BJ (cell line): ENCODE results near the gene MPEG1. TPM values are rescaled to one million over a fixed set of nuclear protein-coding genes. Genes with fewer than 3 reads are reported as not detected.

Experiments
- CTCF ChIA-PET: fragments of 350-600 bp; formaldehyde crosslinking; extraction: SDS; loops from one replicate; lab custom pipeline; 2021; ENCODE audit warnings: antibody characterized with exemption, inconsistent platforms; lab: Yijun Ruan, JAX
- POLR2A ChIA-PET: fragments of 300-600 bp; sonication (Branson Sonifier 250); formaldehyde crosslinking; extraction: SDS; loops from one replicate; lab custom pipeline; 2021; ENCODE audit warnings: antibody characterized with exemption; lab: Charles Lee
- DNase-seq: peaks from one replicate; pipeline ENCODE4 v3.0.0-alpha.2; 2011; ENCODE audit warnings: low read depth
- H3K27me3 ChIP-seq: 2 replicates; pipeline ENCODE4 v1.6.0; 2011; ENCODE audit warnings: low read length; ENCODE audit not compliant: control insufficient read depth, insufficient read depth
- H3K36me3 ChIP-seq: 2 replicates; pipeline ENCODE4 v1.5.1; 2011; ENCODE audit warnings: low read length; ENCODE audit not compliant: control insufficient read depth, insufficient read depth
- H3K4me3 ChIP-seq: 2 replicates; pipeline ENCODE4 v1.5.1; 2011; ENCODE audit warnings: low read depth, mild to moderate bottlenecking, control low read depth, low read length
- polyA plus RNA-seq: library from polyadenylated mRNA; depleted of rRNA; stranded (reverse); fragments of >200 nt; gene quantifications from 2 replicates; pipeline ENCODE4 v1.2.3, GENCODE V29; 2011
- TF ChIP-seq, protein P1 (sequence below): IDR thresholded peaks from 2 replicates; pipeline ENCODE4 v1.5.1; 2011; ENCODE audit warnings: low read depth, mild to moderate bottlenecking, control low read depth, inconsistent platforms, low read length, moderate library complexity; ENCODE audit not compliant: insufficient read depth

MPEG1 gene
- polyA plus RNA-seq, 1 experiment, result not detected

DNA sequence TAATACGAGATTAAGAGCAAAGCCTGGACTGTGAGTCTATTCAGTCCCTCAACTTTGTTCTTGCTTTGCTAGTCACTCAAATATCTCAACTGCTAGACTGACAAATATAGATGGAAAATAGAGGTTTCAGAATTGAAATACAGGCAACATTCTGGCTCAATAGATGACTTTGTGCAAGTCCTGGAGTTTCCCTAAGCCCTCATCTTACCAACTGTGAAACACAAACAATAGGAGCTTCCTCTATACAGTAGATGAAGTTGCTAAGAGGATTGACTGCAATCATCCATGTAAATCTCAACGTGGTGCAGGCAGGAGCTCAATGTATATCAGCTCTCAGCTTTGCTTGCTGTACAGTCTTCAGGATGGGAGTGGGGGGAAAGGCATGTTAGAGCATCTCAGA, 6.2 kb upstream of the MPEG1 start:
- Histone ChIP-seq H3K36me3 (no peaks in the 10 kb centered on the region), H3K27me3 (no peaks in the 10 kb centered on the region), H3K4me3 (no peak overlapping the region)
- ChIA-PET CTCF (interaction anchor here (1.5 to 2.8 kb wide), 2 partner anchors 32 to 47 kb away, joined by 5 to 13 read pairs; partner anchors contain the start of gene DTX4), POLR2A (no interaction called here)
- TF ChIP-seq, protein P1, sequence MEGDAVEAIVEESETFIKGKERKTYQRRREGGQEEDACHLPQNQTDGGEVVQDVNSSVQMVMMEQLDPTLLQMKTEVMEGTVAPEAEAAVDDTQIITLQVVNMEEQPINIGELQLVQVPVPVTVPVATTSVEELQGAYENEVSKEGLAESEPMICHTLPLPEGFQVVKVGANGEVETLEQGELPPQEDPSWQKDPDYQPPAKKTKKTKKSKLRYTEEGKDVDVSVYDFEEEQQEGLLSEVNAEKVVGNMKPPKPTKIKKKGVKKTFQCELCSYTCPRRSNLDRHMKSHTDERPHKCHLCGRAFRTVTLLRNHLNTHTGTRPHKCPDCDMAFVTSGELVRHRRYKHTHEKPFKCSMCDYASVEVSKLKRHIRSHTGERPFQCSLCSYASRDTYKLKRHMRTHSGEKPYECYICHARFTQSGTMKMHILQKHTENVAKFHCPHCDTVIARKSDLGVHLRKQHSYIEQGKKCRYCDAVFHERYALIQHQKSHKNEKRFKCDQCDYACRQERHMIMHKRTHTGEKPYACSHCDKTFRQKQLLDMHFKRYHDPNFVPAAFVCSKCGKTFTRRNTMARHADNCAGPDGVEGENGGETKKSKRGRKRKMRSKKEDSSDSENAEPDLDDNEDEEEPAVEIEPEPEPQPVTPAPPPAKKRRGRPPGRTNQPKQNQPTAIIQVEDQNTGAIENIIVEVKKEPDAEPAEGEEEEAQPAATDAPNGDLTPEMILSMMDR, result no peak
- DNase-seq, result no peak

DNA sequence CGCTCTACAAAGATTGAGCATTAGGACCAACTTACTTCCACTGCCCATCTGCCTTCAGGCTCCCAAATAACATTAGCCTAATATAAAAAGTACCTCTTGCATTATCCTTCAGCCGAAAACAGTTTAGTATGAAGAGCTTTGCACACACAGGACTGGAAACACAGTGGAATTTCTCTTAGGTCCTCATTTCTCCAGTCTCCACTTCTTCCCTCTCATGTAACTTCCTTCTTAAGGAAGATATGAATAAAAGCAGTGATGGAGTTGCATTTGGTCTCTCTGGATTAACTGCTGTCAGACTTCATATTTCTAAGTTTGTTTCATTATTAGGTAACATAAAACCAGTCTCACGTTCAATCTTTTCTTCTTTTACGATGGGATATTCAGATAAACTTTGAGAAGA, 5.6 kb upstream of the MPEG1 start:
- H3K36me3 ChIP-seq, result no peaks in the 10 kb centered on the region
- ChIA-PET POLR2A (no interaction called here), CTCF (interaction anchor here (1.5 to 2.8 kb wide), 2 partner anchors 32 to 47 kb away, joined by 5 to 13 read pairs; partner anchors contain the start of gene DTX4)
- DNase-seq, result no peak
- TF ChIP-seq, protein P1, result no peak
- no peak overlapping the region for H3K4me3 ChIP-seq
- H3K27me3 ChIP-seq, result no peaks in the 10 kb centered on the region

DNA sequence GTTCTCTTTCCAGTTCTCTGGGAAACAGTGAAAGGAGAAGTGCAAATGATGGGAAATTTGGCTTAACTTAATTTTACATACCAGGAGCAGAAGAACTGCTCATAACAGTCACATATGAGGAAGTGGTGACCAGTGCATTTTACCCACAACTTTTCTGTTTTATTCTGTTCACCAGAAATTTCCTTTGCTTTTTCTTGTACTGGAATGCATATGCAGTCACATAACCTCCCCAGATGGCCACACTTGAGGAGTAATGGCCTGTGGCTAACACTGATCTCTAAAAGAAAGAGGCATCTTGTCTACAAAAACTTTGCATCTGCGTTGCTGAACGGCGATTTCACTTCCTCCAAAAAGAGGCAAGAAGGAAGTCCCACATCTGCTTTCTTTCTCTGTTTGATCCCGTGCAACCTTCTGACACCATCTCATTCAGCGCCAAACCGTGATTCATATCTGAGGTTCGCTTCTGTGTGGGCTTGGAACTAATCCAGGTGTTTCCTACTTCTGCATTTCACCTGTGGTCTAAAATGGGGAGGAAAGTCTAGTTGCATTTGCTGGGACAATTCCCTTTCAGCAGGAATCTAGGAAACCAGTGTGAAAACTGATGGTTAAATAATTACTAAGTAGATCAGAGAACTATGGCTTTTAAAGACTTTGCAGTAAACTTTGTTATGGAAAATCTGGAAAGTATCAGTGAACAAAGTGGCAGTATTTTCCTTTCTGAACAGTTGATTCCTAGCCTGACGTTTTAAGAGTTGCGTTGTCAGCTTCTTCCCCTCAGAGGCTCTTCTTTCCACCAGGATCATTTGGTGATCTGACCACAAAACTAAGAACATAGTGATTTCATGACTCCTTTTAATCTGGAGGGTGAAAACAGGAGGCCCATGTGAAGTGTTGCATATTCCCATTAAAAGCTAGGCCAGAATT, 4.2 kb upstream of the MPEG1 start:
- H3K27me3 ChIP-seq, result no peaks in the 10 kb centered on the region
- ChIA-PET POLR2A (no interaction called here), CTCF (interaction anchor here (0.8 to 2.8 kb wide), 2 partner anchors 10 to 46 kb away, joined by 3 to 13 read pairs; partner anchors contain the start of gene DTX4)
- TF ChIP-seq, protein P1, result no peak
- H3K4me3 ChIP-seq, result no peak overlapping the region
- no peak for DNase-seq
- H3K36me3 ChIP-seq, result no peaks in the 10 kb centered on the region

DNA sequence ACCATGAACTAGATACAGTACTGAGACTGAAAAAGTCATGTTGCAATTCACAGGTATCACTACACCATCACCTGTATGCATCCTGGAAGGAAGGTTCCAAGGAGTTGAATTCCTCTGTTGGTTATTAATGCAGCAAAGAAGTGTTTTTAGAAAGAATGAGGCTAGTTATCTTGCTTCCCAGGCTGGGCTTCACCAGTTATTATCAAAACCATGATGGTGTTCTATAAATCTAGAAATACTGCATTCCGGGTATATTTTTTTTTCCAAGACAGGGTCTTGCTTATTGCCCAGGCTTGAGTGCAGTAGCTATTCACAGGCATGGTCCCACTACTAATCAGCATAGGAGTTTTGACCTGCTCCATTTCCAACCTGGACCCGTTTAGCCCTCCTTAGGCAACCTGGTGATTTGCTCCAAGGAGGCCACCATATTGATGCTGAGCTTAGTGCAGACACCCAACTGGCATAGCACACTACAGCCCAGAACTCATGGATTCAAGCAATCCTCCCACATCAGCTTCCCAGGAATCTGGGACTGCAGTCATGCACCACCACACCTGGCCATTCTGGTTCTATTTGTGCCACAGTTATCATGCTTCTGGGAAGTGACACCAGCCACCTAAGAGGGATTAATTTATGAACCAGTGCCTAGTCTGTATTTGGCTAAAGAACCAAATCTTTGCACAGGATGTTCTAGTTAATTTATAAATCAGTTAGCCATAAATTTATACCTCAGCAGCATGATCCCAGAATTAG, 1.6 kb upstream of the MPEG1 start:
- POLR2A ChIA-PET, result no interaction called here
- Histone ChIP-seq H3K27me3 (peaks cover 3% of the 10 kb centered on the region), H3K4me3 (no peak overlapping the region), H3K36me3 (no peaks in the 10 kb centered on the region)
- no peak for DNase-seq
- TF ChIP-seq, protein P1, result no peak
- CTCF ChIA-PET, result interaction anchor here (0.9 to 2.1 kb wide), 2 partner anchors 43 to 44 kb away, joined by 3 to 13 read pairs; partner anchors contain the start of gene DTX4

DNA sequence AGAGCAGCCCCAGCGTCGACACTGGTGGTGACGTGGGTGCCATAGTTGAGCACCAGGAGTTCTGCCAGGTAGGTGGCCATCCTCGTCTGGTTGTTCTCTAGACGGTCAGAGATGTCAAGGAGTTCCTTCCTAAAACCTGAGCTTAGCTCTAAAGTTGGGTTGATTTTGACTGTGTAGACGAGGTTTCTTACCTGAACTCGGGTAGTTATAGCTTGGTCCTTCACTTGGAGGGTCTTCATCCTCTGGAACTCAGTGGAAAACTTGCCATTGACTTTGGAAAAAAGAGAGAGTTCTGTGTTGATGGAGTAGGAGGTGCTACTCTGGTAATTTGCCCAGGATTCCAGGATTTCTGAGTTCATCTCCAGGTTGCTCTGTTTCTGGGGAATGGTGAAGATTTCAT, 505 bp downstream of the MPEG1 start:
- no peaks in the 10 kb centered on the region for H3K36me3 ChIP-seq
- ChIA-PET CTCF (interaction anchor here (0.9 to 4.8 kb wide), 3 partner anchors 9 to 41 kb away, joined by 3 to 37 read pairs (median 4); partner anchors contain the start of gene DTX4), POLR2A (no interaction called here)
- peaks cover 3% of the 10 kb centered on the region for H3K27me3 ChIP-seq
- DNase-seq, result no peak
- TF ChIP-seq, protein P1, result no peak
- H3K4me3 ChIP-seq, result no peak overlapping the region
